Mesendoderm (in vitro differentiated cells): ENCODE data around the gene MAP3K9.

Source experiments
- DNase-seq: peaks from one replicate; pipeline ENCODE4 v3.0.0; 2013
- H2AK5ac ChIP-seq: 2 replicates; pipeline ENCODE4 v1.6.1; 2013; ENCODE audit warnings: low read length, inconsistent platforms
- H2BK120ac ChIP-seq: 2 replicates; pipeline ENCODE4 v1.6.1; 2013; ENCODE audit warnings: low read depth, mild to moderate bottlenecking, low read length, moderate library complexity, mixed read lengths
- H2BK15ac ChIP-seq: replicated peaks from 2 replicates; pipeline ENCODE4 v1.6.1; 2013; ENCODE audit warnings: low read depth, mild to moderate bottlenecking, moderate library complexity
- H2BK5ac ChIP-seq: 2 replicates; pipeline ENCODE4 v1.6.1; 2013; ENCODE audit warnings: low read length, inconsistent platforms
- H3K18ac ChIP-seq: 2 replicates; pipeline ENCODE4 v1.6.1; 2013; ENCODE audit warnings: mild to moderate bottlenecking, low read length, mixed read lengths
- H3K23ac ChIP-seq: one replicate; pipeline ENCODE4 v1.6.1; 2013; ENCODE audit warnings: low read length
- H3K27ac ChIP-seq: 2 replicates; pipeline ENCODE4 v1.5.1; 2013; ENCODE audit warnings: low read depth, mild to moderate bottlenecking, inconsistent platforms, low read length, moderate library complexity
- H3K27me3 ChIP-seq: 2 replicates; pipeline ENCODE4 v1.6.1; 2013; ENCODE audit warnings: low read length, control low read depth, mild to moderate bottlenecking, inconsistent platforms; ENCODE audit not compliant: insufficient read depth, poor library complexity
- H3K36me3 ChIP-seq: 2 replicates; pipeline ENCODE4 v1.6.1; 2013; ENCODE audit warnings: low read length, inconsistent platforms; ENCODE audit not compliant: control insufficient read depth, insufficient read depth
- H3K4ac ChIP-seq: one replicate; pipeline ENCODE4 v1.6.1; 2013; ENCODE audit warnings: low read depth, mild to moderate bottlenecking, low read length, moderate library complexity
- H3K4me1 ChIP-seq: 2 replicates; pipeline ENCODE4 v1.6.1; 2013; ENCODE audit warnings: low read depth, low read length, inconsistent platforms; ENCODE audit not compliant: control insufficient read depth
- H3K4me2 ChIP-seq: 2 replicates; pipeline ENCODE4 v1.6.1; 2013; ENCODE audit warnings: low read length
- H3K4me3 ChIP-seq: 2 replicates; pipeline ENCODE4 v1.5.1; 2013; ENCODE audit warnings: mild to moderate bottlenecking, low read length
- H3K56ac ChIP-seq: one replicate; pipeline ENCODE4 v1.6.1; 2013; ENCODE audit warnings: low read length
- H3K79me1 ChIP-seq: 2 replicates; pipeline ENCODE4 v1.6.1; 2013; ENCODE audit warnings: low read length, inconsistent platforms
- H3K79me2 ChIP-seq: 2 replicates; pipeline ENCODE4 v1.6.1; 2013; ENCODE audit warnings: mild to moderate bottlenecking, low read length; ENCODE audit not compliant: control insufficient read depth, insufficient read depth
- H3K9ac ChIP-seq: 2 replicates; pipeline ENCODE4 v1.6.1; 2013; ENCODE audit warnings: low read length, inconsistent platforms
- H4K5ac ChIP-seq: one replicate; pipeline ENCODE4 v1.6.1; 2013; ENCODE audit warnings: low read length
- H4K8ac ChIP-seq: one replicate; pipeline ENCODE4 v1.6.1; 2013; ENCODE audit warnings: low read depth, mild to moderate bottlenecking, control low read depth, low read length, moderate library complexity
- WGBS: extraction: QIAGEN DNeasy Blood & Tissue Kit; methylation state at CpG from one replicate; pipeline ENCODE4 v1.1.7; 2013; ENCODE audit warnings: low lambda C conversion rate, missing lambda C conversion rate; ENCODE audit not compliant: insufficient coverage; ENCODE audit errors: extremely low coverage; 5-methylcytosine and 5-hydroxymethylcytosine counted together

Gene MAP3K9

GRCh38 chr14:70744641-70745040 is 64.7 kb downstream of the MAP3K9 start:
- Histone ChIP-seq H3K4me1 (peaks cover 2% of the 10 kb centered on the region), H2AK5ac (no peak overlapping the region), H3K4me2 (no peak overlapping the region), H4K5ac (no peak overlapping the region), H3K4ac (no peak overlapping the region), H3K4me3 (no peak overlapping the region), H3K36me3 (peaks cover 11% of the 10 kb centered on the region), H3K79me1 (no peaks in the 10 kb centered on the region), H3K23ac (no peak overlapping the region), H2BK5ac (no peak overlapping the region), H3K27ac (no peak overlapping the region), H4K8ac (no peak overlapping the region), H3K18ac (no peak overlapping the region), H3K79me2 (no peaks in the 10 kb centered on the region), H3K56ac (no peak overlapping the region), H3K27me3 (no peaks in the 10 kb centered on the region), H2BK120ac (no peak overlapping the region), H2BK15ac (no peak overlapping the region), H3K9ac (no peak overlapping the region)
- no CpG with 5 or more reads among the region's 2 CpGs for WGBS
- DNase-seq: no peak

GRCh38 chr14:70742316-70742715 is 67.0 kb downstream of the MAP3K9 start:
- Histone ChIP-seq H2BK15ac (no peak overlapping the region), H3K4me1 (peaks cover 2% of the 10 kb centered on the region), H3K4ac (no peak overlapping the region), H3K79me1 (no peaks in the 10 kb centered on the region), H3K36me3 (peaks cover 22% of the 10 kb centered on the region), H3K9ac (no peak overlapping the region), H3K27me3 (no peaks in the 10 kb centered on the region), H4K5ac (no peak overlapping the region), H3K27ac (no peak overlapping the region), H2BK5ac (no peak overlapping the region), H2BK120ac (no peak overlapping the region), H2AK5ac (no peak overlapping the region), H3K23ac (no peak overlapping the region), H3K4me2 (no peak overlapping the region), H3K79me2 (no peaks in the 10 kb centered on the region), H4K8ac (no peak overlapping the region), H3K4me3 (no peak overlapping the region), H3K18ac (no peak overlapping the region), H3K56ac (no peak overlapping the region)
- no CpG with 5 or more reads among the region's 14 CpGs for WGBS
- DNase-seq: no peak

GRCh38 chr14:70741482-70741881 is 67.8 kb downstream of the MAP3K9 start:
- H3K56ac ChIP-seq: no peak overlapping the region
- H3K18ac ChIP-seq: no peak overlapping the region
- WGBS: no CpG with 5 or more reads among the region's 6 CpGs
- H3K79me2 ChIP-seq: no peaks in the 10 kb centered on the region
- no peak for DNase-seq
- no peak overlapping the region for H3K4ac ChIP-seq
- H3K36me3 ChIP-seq: peaks cover 22% of the 10 kb centered on the region
- H4K8ac ChIP-seq: no peak overlapping the region
- no peak overlapping the region for H4K5ac ChIP-seq
- H3K4me2 ChIP-seq: no peak overlapping the region
- H3K9ac ChIP-seq: no peak overlapping the region
- no peaks in the 10 kb centered on the region for H3K79me1 ChIP-seq
- H3K27ac ChIP-seq: no peak overlapping the region
- H3K23ac ChIP-seq: no peak overlapping the region
- H2BK120ac ChIP-seq: no peak overlapping the region
- H3K4me1 ChIP-seq: peaks cover 2% of the 10 kb centered on the region
- no peaks in the 10 kb centered on the region for H3K27me3 ChIP-seq
- no peak overlapping the region for H2BK15ac ChIP-seq
- H2AK5ac ChIP-seq: no peak overlapping the region
- H2BK5ac ChIP-seq: no peak overlapping the region
- no peak overlapping the region for H3K4me3 ChIP-seq

GRCh38 chr14:70735043-70735442 is 74.3 kb downstream of the MAP3K9 start:
- Histone ChIP-seq H3K27ac (no peak overlapping the region), H4K8ac (no peak overlapping the region), H3K18ac (no peak overlapping the region), H3K79me1 (no peaks in the 10 kb centered on the region), H3K79me2 (no peaks in the 10 kb centered on the region), H2BK120ac (no peak overlapping the region), H3K4me1 (no peaks in the 10 kb centered on the region), H3K4ac (no peak overlapping the region), H3K23ac (no peak overlapping the region), H2BK5ac (no peak overlapping the region), H2AK5ac (no peak overlapping the region), H3K56ac (no peak overlapping the region), H3K36me3 (peaks cover 22% of the 10 kb centered on the region), H2BK15ac (no peak overlapping the region), H4K5ac (no peak overlapping the region), H3K9ac (no peak overlapping the region), H3K27me3 (no peaks in the 10 kb centered on the region), H3K4me2 (no peak overlapping the region), H3K4me3 (no peak overlapping the region)
- no CpG with 5 or more reads among the region's 4 CpGs for WGBS
- DNase-seq: no peak

- no peak overlapping the region for H3K4me3 ChIP-seq
- H3K36me3 ChIP-seq: peaks cover 15% of the 10 kb centered on the region
- no peak overlapping the region for H3K9ac ChIP-seq
- no peak overlapping the region for H3K18ac ChIP-seq
- H3K4ac ChIP-seq: no peak overlapping the region
- H3K4me2 ChIP-seq: no peak overlapping the region
- H4K8ac ChIP-seq: no peak overlapping the region
- H3K27ac ChIP-seq: no peak overlapping the region
- H3K4me1 ChIP-seq: no peaks in the 10 kb centered on the region
- H2BK15ac ChIP-seq: no peak overlapping the region
- H2BK5ac ChIP-seq: no peak overlapping the region
- H2BK120ac ChIP-seq: no peak overlapping the region
- no peak overlapping the region for H3K23ac ChIP-seq
- no peak overlapping the region for H2AK5ac ChIP-seq
- WGBS: no CpG with 5 or more reads among the region's 7 CpGs
- no peak overlapping the region for H3K56ac ChIP-seq
- no peaks in the 10 kb centered on the region for H3K79me2 ChIP-seq
- H3K79me1 ChIP-seq: no peaks in the 10 kb centered on the region
- no peak overlapping the region for H4K5ac ChIP-seq
- no peak for DNase-seq
- no peaks in the 10 kb centered on the region for H3K27me3 ChIP-seq
Observed at GRCh38 chr14:70731447-70732239, 77.7 kb downstream of the MAP3K9 start.

- H3K23ac ChIP-seq: no peak overlapping the region
- no peak overlapping the region for H3K4me2 ChIP-seq
- H3K79me1 ChIP-seq: no peaks in the 10 kb centered on the region
- H3K27me3 ChIP-seq: no peaks in the 10 kb centered on the region
- no peak overlapping the region for H4K8ac ChIP-seq
- no peak overlapping the region for H3K9ac ChIP-seq
- H2BK5ac ChIP-seq: no peak overlapping the region
- no peak overlapping the region for H2BK15ac ChIP-seq
- no peak for DNase-seq
- no peak overlapping the region for H2BK120ac ChIP-seq
- no CpG with 5 or more reads among the region's 17 CpGs for WGBS
- H3K56ac ChIP-seq: no peak overlapping the region
- no peak overlapping the region for H3K4ac ChIP-seq
- no peak overlapping the region for H3K18ac ChIP-seq
- H2AK5ac ChIP-seq: no peak overlapping the region
- no peaks in the 10 kb centered on the region for H3K79me2 ChIP-seq
- no peak overlapping the region for H3K27ac ChIP-seq
- peaks cover 15% of the 10 kb centered on the region for H3K36me3 ChIP-seq
- no peaks in the 10 kb centered on the region for H3K4me1 ChIP-seq
- no peak overlapping the region for H3K4me3 ChIP-seq
- H4K5ac ChIP-seq: no peak overlapping the region
Observed at GRCh38 chr14:70730393-70730792, 78.9 kb downstream of the MAP3K9 start.
